Brain microvascular endothelial cell (primary cell): Measurements from ENCODE around the gene ARVCF.

Source experiments
- DNase-seq: peaks from one replicate; pipeline ENCODE4 v3.0.0-alpha.2; 2020
- H3K27ac ChIP-seq: fragments of 250-450 bp; sonication (Bioruptor Pico); 2 replicates; pipeline ENCODE4 v1.5.1; 2020; ENCODE audit warnings: mild to moderate bottlenecking, moderate library complexity
- H3K27me3 ChIP-seq: fragments of 250-450 bp; sonication (Bioruptor Pico); replicated peaks from 2 replicates; pipeline ENCODE4 v1.5.1; 2020; ENCODE audit warnings: mild to moderate bottlenecking
- H3K36me3 ChIP-seq: fragments of 250-450 bp; sonication (Bioruptor Pico); replicated peaks from 2 replicates; pipeline ENCODE4 v1.5.1; 2020; ENCODE audit warnings: mild to moderate bottlenecking
- H3K4me3 ChIP-seq: 2 replicates; pipeline ENCODE4 v1.5.1; 2011; ENCODE audit warnings: low read depth, mild to moderate bottlenecking, control low read depth, low read length, moderate library complexity
- CTCF ChIP-seq: IDR thresholded peaks from 2 replicates; pipeline ENCODE4 v1.5.1; 2011; ENCODE audit warnings: low read depth, mild to moderate bottlenecking, moderate library complexity, low read length, control low read depth, inconsistent platforms; ENCODE audit errors: missing control alignments
- in situ Hi-C: cut with HindIII; loops from 2 replicates; pipeline ENCODE4 v1.10.0; 2017; ENCODE audit warnings: low sequenced_read_pairs, low pct_ligation_motif_present

Gene ARVCF

GRCh38 chr22:20022231-20022977 lies 5.8 kb upstream of the ARVCF start:
- Histone ChIP-seq H3K4me3 (peak overlapping the region; percentile 90), H3K27ac (no peak overlapping the region), H3K36me3 (no peaks in the 10 kb centered on the region), H3K27me3 (peaks cover 4% of the 10 kb centered on the region)
- no peak for TF ChIP-seq CTCF
- DNase-seq = no peak
- in situ Hi-C loops = no loop called here

DNA sequence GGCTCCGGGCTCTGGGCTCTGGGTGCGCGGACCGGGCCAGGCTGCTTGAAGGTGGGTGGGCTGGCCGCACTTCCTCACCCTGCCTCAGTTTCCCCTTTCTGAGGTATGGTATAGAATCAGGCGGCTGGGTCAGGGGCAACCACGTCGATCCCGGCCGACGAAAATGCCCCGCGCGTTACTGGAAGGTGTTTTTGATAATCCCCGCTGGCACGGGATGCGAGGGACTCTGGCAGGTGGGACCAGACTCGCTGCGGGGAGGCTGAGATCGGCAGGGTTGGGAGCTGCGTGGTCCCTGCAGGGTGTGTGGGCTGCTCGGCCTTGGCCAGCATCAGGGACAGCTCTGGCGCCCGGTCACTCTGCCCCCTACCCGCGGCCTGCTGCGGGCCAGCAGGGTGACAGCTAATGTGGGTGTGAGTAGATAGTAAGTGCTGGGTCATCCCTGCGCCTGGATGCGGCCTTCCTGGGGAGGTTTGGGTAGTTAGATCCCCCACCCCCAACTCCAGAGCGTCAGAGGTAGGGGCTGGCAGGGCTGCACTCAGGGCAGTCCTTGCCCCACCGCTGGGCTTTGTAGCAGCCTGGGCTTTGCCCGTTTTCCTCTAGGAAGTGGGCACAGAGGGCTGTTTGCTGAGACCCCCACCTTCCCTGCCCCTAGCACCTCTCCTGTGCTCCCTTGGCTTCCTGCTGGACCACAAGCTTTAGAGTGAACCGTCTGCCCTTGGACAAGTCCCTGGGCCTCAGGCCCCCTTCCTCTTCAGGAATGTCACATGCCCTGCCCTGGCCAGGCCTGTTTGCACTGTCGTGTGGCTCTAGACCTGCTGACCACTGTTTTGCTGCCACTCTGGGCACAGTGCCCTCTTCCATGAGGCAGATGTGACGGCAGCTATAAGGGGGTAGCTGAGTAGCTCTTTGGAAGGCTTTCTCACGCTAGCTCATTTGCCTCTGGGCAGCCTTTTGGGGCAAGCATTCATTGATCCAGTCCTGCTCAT lies 4.9 kb upstream of the ARVCF start:
- no peak for DNase-seq
- in situ Hi-C loops = no loop called here
- Histone ChIP-seq H3K27ac (peak overlapping the region; percentile 47), H3K4me3 (peak overlapping the region; percentile 90), H3K36me3 (no peaks in the 10 kb centered on the region), H3K27me3 (peaks cover 7% of the 10 kb centered on the region)
- TF ChIP-seq CTCF = no peak

GRCh38 chr22:20020533-20021195 lies 4.0 kb upstream of the ARVCF start, which contains the start of gene TANGO2:
TSS of gene TANGO2 (plus strand) at chr22:20021110. CDS start at chr22:20036799, 15,689 bp downstream.
- Histone ChIP-seq H3K4me3 (peak within 1 kb of the TSS; percentile 90), H3K36me3 (no peaks in the 10 kb centered on the region), H3K27me3 (peaks cover 12% of the 10 kb centered on the region), H3K27ac (peak within 1 kb of the TSS; percentile 47)
- no peak for TF ChIP-seq CTCF
- DNase-seq = peak; percentile 81
- in situ Hi-C loops = no loop called here

DNA sequence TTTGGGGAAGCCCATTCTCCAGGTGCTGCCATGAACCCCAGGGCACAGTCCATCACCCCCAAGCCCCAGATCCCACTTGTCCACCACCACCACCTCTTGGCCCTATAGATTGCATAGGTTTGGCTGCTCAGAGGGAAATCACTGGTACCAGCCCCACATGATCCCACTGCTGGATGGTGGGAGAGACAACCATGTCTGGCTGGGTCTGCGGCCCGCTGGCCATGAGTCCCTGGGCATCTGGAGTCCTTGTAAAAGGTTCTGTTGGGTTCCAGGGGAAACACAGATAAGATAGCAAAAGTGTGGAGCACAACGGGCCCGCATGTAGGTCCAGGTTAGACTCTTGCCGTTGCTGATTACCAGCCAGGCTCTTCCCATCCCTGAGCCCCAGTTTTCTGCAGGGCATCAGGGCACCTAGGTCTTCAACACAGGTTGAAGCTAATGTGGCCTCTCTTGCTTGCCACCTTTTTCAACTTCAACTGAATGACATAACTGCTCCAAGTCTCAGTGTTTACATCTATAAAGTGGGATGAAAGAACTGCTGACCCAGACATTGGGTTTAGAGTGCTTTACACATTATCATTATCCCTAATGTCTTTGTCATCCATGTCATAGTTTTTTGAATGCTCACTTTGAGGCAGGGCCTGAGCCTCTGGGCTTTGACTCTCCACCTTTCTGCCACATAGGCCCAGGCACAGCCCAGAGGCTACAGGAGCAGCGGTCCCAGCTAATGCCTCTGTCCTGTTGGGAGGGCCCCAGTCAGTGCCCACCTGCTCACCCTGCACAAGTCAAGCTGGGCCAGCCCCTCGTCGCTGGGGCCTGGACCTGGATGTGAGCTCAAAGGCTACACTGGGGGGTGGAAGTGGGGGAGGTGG lies 3.3 kb upstream of the ARVCF start:
- peaks cover 14% of the 10 kb centered on the region for H3K27me3 ChIP-seq
- no peak for DNase-seq
- in situ Hi-C loops = no loop called here
- H3K27ac ChIP-seq = no peak overlapping the region
- H3K4me3 ChIP-seq = no peak overlapping the region
- H3K36me3 ChIP-seq = no peaks in the 10 kb centered on the region
- no peak for TF ChIP-seq CTCF

- no peak overlapping the region for H3K4me3 ChIP-seq
- peaks cover 14% of the 10 kb centered on the region for H3K27me3 ChIP-seq
- in situ Hi-C loops = no loop called here
- H3K27ac ChIP-seq = no peak overlapping the region
- no peak for TF ChIP-seq CTCF
- DNase-seq = no peak
- no peaks in the 10 kb centered on the region for H3K36me3 ChIP-seq
Observed at GRCh38 chr22:20018001-20018400, 1.4 kb upstream of the ARVCF start.
